Measurements from ENCODE around the gene RAMAC. TPM values are rescaled to one million over a fixed set of nuclear protein-coding genes. Genes with fewer than 3 reads are reported as not detected.

RAMAC gene
- total and polyA plus RNA-seq, 2 of the 8 experiments (the other 6 are each of a cell fraction or from before 2014, with no cell fraction given), result 20.7 to 32.9 TPM

GRCh38 chr15:82951472-82952157 lies 34.4 kb upstream of the RAMAC start:
- no peaks in the 10 kb centered on the region for H3K79me1 ChIP-seq (ENCODE audit: low read depth, low read length)
- H3K36me3 ChIP-seq (ENCODE audit: control insufficient read depth in 2 of 4, insufficient read depth in 4 of 4, low read length in 3 of 4), result no peaks in the 10 kb centered on the region
- H3K56ac ChIP-seq (replicated peaks; ENCODE audit: insufficient read length, low read depth, low read length), result no peak overlapping the region
- no peaks in the 10 kb centered on the region; a peak in 1 of 7 replicates for H3K4me1 ChIP-seq (replicated peaks in 1 of 4; ENCODE audit: control insufficient read depth in 3 of 4, insufficient read depth in 4 of 4, low read length in 3 of 4)
- H3K23me2 ChIP-seq (ENCODE audit: low read depth, low read length), result peaks cover 3% of the 10 kb centered on the region; the same call in 1 of the 2 replicates
- H3K23ac ChIP-seq (ENCODE audit: insufficient read length), result no peak overlapping the region
- no peaks in the 10 kb centered on the region for H3K9me3 ChIP-seq (ENCODE audit: insufficient read depth in 2 of 2, low read depth in 1 of 2, low read length in 1 of 2)
- H2BK120ac ChIP-seq (replicated peaks; ENCODE audit: low read depth, low read length), result no peak overlapping the region
- H3K27me3 ChIP-seq (replicated peaks in 1 of 4; ENCODE audit: control insufficient read depth in 3 of 4, extremely low read depth in 1 of 4, insufficient read depth in 3 of 4, low read length in 3 of 4), result peaks cover 0 to 17% (median 10%) of the 10 kb centered on the region in 4 experiments; a peak in 5 of 7 replicates
- H2AK5ac ChIP-seq (ENCODE audit: low read depth, low read length), result no peak overlapping the region
- no peak overlapping the region for H2BK5ac ChIP-seq (ENCODE audit: low read depth, low read length)
- no peak for FAIRE-seq
- H2AFZ ChIP-seq (ENCODE audit: low read length), result 0 out of 2 replicates have a peak overlapping the region, but pooled peaks have one; percentile 25
- H2BK15ac ChIP-seq (ENCODE audit: low read length), result no peak overlapping the region
- peak overlapping the region in 1 of 4 experiments; percentile 54; a peak in 1 of 7 replicates for H3K9ac ChIP-seq (replicated peaks in 1 of 4; ENCODE audit: extremely low read depth in 1 of 4, low read depth in 3 of 4, low read length in 3 of 4)
- no peak overlapping the region for H4K8ac ChIP-seq (ENCODE audit: extremely low read depth, insufficient read depth, low read length)
- H3K27ac ChIP-seq (ENCODE audit: low read depth, low read length), result no peak overlapping the region
- CTCF ChIA-PET (ENCODE audit: partially characterized antibody), result no interaction called here
- H3K4ac ChIP-seq (replicated peaks; ENCODE audit: insufficient read length, low read depth, low read length), result no peak overlapping the region
- 71% methylated on average over 13 of the region's 13 CpGs; no CpG with 5 or more reads in 1 of the 2 experiments for WGBS, 2 experiments (ENCODE audit: extremely low coverage in 1 of 2, insufficient coverage in 1 of 2, insufficient read length in 1 of 2, insufficient replicate concordance in 2 of 2, low coverage in 1 of 2, low lambda C conversion rate in 2 of 2, missing lambda C conversion rate in 1 of 2)
- TF ChIP-seq MAX (IDR thresholded peaks at IDR 0.05), result no peak
- TF ChIP-seq CHD2 (IDR thresholded peaks at IDR 0.05; ENCODE audit: low read length), result no peak
- no peak for TF ChIP-seq SP2 (IDR thresholded peaks at IDR 0.05; ENCODE audit: low read length)
- no peak for TF ChIP-seq PHF8 (conservative IDR thresholded peaks at IDR 0.05; ENCODE audit: low read depth, low read length)
- TF ChIP-seq CBX8 (IDR thresholded peaks at IDR 0.05; ENCODE audit: borderline replicate concordance, low read depth, low read length), result no peak
- TF ChIP-seq POU5F1 (IDR thresholded peaks at IDR 0.05; ENCODE audit: low read depth, low read length), result no peak
- TF ChIP-seq EGR1 (IDR thresholded peaks at IDR 0.05; ENCODE audit: borderline replicate concordance, low read depth, low read length), result no peak
- TF ChIP-seq POLR2AphosphoS5 (IDR thresholded peaks at IDR 0.05; ENCODE audit: low read depth, low read length), result no peak
- TF ChIP-seq, protein P1, sequence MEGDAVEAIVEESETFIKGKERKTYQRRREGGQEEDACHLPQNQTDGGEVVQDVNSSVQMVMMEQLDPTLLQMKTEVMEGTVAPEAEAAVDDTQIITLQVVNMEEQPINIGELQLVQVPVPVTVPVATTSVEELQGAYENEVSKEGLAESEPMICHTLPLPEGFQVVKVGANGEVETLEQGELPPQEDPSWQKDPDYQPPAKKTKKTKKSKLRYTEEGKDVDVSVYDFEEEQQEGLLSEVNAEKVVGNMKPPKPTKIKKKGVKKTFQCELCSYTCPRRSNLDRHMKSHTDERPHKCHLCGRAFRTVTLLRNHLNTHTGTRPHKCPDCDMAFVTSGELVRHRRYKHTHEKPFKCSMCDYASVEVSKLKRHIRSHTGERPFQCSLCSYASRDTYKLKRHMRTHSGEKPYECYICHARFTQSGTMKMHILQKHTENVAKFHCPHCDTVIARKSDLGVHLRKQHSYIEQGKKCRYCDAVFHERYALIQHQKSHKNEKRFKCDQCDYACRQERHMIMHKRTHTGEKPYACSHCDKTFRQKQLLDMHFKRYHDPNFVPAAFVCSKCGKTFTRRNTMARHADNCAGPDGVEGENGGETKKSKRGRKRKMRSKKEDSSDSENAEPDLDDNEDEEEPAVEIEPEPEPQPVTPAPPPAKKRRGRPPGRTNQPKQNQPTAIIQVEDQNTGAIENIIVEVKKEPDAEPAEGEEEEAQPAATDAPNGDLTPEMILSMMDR (IDR thresholded peaks at IDR 0.05; ENCODE audit: control extremely low read depth in 1 of 3, insufficient read depth in 1 of 3, low read depth in 1 of 3, low read length in 3 of 3), result no peak
- no peak for TF ChIP-seq FOSL1 (IDR thresholded peaks at IDR 0.05; ENCODE audit: insufficient read depth, low read depth, low read length)
- TF ChIP-seq ASH2L (IDR thresholded peaks at IDR 0.05; ENCODE audit: low read length), result no peak
- peaks cover 0 to 1% of the 10 kb centered on the region in 2 experiments for H4K20me1 ChIP-seq (replicated peaks in 1 of 2; ENCODE audit: control insufficient read depth in 1 of 2, insufficient read depth in 2 of 2, low read length in 2 of 2)
- peak overlapping the region; percentile 36 to 84 for H3K4me2 ChIP-seq (ENCODE audit: insufficient read depth in 1 of 2, low read depth in 2 of 2, low read length in 2 of 2)
- H3K4me3 ChIP-seq (ENCODE audit: extremely low read depth in 1 of 4, insufficient read depth in 2 of 4, low read depth in 3 of 4, low read length in 4 of 4), result peak overlapping the region; percentile 50 to 82 (median 52)
- no peak overlapping the region for H3K18ac ChIP-seq (ENCODE audit: extremely low read depth, low read length)
- H2BK12ac ChIP-seq (ENCODE audit: low read depth, low read length), result peak overlapping the region; percentile 9; the same call in 1 of the 2 replicates
- H4K91ac ChIP-seq (replicated peaks; ENCODE audit: insufficient read length, low read length), result no peak overlapping the region
- DNase-seq (ENCODE audit: low read depth in 1 of 2, low spot score in 2 of 2), result no peak
- no peak overlapping the region for H2BK20ac ChIP-seq (ENCODE audit: low read length)
- no peak overlapping the region for H4K5ac ChIP-seq (ENCODE audit: insufficient read length, low read depth, low read length)
- H3K14ac ChIP-seq (ENCODE audit: insufficient read length), result no peak overlapping the region
- POLR2A ChIA-PET (ENCODE audit: partially characterized antibody), result no interaction called here
- H3K79me2 ChIP-seq (ENCODE audit: control insufficient read depth in 1 of 2, insufficient read depth in 2 of 2, low read length in 2 of 2), result no peaks in the 10 kb centered on the region
